HG03354 (cell line): ENCODE data around the gene MEX3D.

Experiments
- ATAC-seq: cut with Tn5 transposase; IDR thresholded peaks from one replicate; pipeline ENCODE4 v1.9.1; 2021; ENCODE audit warnings: mild to moderate bottlenecking; ENCODE audit not compliant: unreplicated experiment, poor library complexity, severe bottlenecking

The MEX3D gene

DNA sequence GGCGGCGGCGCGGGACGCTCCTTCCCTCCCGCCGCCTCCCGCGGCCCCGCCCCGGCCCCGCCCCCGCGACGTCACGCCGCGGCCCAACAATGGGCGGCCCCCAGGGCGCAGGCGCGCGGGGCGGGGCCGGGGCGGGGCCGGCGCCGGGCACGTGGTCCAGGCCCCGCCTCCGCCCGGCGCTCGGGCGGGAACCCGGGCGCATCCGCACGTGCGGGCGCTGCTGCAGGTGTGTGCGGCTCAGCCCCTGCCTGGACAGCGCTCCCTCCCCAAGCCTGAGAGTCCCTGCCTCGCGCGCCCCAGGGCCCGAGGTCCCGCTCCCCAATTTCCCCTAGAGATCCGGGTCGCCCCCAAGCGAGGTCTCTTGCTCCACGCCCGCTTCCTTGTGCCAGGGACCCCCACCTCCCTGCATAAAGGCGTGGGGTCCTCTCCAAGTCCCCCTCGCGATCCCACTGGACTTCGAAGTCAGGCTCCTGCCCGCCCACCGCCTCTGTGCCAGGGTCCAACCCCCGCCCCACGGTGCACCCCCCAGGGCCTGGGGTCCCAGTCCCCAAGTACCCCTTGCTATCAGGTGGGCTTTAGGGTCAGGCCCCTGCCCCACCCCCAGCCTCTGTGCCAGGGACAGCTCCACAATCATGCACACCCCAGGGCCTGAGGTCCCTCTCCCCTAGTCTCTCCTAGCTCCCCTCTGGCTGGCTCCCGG, at the start of gene MEX3D:
TSS of gene MEX3D (minus strand) at position 6 of the 700 bp plus-strand sequence. CDS start 267 bp downstream, outside the sequence.
- ATAC-seq, result peak; percentile 49

DNA sequence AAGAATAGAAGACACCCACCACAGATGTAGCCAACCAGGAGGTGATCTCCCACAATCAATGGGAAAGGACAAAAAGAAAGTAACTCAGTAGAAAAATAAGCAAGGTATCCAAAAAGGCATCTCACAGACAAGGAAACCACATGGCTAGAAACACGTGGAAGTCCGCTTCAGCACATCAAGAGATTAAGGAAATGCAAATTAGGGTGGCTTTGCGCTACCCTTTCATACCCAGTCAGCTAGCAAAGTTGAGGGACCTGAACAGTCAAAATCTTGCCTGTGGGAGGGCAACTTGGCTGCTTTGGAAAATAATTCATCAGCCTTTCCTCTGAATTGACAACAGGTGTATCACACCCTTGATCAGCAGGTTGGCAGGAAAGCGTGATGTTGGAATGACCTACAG, 48.8 kb upstream of the MEX3D start:
- no peak for ATAC-seq

DNA sequence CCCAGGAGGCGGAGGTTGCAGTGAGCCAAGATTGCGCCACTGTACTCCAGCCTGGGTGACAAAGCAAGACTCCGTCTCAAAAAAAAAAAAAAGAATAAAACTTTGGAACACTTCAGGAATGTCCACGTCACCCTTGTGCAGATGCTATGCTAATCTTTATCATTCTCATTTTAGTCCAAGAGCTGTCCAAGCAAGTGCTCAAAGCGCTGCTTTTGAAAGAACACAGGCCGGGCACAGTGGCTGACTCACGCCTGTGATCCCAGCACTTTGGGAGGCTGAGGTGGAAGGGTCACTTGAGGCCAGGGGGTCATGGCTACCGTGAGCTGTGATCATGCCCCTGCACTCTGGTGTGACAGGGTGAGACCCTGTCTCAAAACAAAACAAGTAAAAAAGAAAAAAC, 48.3 kb upstream of the MEX3D start:
- no peak for ATAC-seq

DNA sequence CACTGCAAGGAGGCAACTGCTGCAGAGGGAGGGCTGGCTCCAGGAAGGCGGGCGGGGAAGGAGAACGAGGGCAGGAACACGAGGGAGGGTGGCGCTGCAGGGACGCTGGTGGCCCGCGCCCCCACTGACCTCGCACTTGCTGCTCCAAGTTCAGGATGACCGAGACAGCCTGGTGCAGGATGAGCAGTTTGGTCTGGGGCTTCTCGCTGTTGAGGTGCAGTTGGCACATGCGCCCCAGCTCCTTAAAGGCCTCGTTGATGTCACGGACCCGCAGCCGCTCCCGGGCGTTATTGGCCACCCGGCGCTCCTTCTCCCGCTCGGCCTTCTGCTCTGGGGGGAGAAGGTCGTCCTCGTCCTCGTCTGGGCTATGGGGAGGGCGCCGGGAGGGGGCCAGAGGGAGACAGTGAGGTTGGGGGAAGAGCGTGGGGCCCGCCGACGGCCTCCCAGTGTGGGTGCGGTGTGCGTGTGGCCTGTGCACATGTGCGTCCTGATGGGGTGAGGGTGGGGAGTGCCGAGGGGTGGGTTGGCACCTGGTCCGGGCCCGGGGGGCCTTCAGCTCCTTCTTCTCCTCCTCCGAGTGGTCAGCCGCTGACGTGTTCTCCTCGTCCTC, 47.1 kb upstream of the MEX3D start:
- no peak for ATAC-seq

DNA sequence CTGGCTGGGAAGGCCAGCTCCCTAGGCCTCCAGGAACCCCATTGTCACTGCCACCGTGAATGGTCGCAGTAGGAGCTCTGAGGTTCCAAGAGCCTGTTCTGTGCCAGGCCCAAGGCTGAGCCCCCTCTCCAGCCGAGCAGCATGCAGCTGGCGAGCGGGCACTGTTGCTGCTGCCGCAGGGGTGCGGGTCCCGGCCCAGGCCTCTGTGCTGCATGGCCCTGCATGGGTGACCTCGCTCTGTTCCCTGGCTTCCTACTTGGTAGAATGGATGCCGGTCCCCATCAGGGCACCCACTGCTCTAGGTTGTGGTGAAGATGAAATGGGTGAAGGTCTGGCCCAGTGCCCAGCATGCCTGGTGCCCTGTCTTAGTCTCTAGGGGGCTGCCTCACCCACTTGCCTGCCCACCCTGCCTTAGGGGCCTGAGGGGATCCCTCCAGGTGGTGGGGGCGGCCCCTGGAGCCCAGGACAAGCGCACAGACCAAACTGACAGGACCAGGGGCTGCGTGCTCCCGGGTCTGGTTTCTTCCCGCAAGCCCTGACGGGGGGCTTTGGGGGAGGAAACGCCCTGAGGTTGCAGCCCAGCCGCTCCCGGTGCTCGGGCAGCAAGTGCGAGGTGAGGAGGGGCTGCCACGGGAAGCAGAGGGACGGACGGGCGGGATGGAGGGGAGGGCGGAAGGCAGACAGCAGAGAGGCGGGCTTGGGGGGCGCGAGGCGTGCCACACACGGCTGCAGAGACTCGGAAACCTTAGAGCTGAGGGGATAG, 45.9 kb upstream of the MEX3D start:
- ATAC-seq, result no peak

DNA sequence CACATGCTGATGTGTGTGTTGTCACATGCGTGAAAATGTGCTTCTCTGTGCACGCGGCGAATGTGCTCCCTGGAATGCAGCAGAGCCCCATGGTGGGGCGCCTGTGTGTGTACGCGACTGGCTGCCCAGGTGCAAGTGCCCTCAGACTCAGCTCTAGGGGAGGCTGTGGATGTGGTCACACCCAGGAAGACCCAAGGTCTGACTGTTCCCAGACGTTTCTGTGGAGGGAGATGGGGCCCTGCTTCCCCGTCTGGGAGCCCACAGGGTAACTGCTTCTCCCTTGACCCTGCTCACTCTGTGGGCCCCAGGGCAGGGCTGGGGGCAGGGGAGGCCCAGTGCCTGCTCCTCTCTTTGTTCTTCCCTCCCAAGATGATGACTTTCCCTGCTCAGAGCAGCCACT, 45.0 kb upstream of the MEX3D start:
- ATAC-seq, result no peak

DNA sequence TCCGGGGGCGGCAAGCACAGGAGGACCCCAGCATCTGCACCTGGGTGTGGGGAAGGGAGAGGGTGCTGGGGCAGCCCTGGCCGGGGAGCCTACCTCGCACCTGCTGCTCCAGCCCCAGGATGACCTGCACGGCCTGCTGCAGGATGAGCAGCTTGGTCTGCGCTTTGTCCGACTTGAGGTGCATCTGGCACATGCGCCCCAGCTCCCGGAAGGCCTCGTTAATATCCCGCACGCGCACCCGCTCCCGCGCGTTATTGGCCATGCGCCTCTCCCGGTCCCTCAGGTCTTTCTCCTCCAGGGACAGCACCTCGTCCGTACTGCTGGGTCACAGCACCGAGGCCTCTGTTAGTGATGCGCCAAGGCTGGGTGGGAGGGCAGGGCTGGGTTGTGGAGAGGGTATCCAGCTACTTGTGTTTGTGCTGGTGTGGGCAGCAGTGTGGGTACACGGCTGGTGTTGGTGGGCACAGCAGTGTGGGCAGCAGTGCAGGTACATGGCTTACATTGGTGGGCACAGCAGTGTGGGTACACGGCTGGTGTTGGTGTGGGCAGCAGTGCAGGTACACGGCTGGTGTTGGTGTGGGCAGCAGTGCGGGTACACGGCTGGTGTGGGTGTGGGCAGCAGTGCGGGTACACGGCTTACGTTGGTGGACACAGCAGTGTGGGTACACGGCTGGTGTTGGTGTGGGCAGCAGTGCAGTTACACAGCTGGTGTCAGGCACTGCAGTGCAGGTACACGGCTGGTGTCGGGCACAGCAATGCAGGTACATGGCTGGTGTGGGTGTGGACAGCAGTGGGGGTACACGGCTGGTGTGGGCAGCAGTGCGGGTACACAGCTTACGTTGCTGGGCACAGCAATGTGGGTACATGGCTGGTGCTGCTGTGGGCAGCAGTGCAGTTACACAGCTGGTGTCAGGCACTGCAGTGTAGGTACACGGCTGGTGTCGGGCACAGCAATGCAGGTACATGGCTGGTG, 44.3 kb upstream of the MEX3D start:
- no peak for ATAC-seq

DNA sequence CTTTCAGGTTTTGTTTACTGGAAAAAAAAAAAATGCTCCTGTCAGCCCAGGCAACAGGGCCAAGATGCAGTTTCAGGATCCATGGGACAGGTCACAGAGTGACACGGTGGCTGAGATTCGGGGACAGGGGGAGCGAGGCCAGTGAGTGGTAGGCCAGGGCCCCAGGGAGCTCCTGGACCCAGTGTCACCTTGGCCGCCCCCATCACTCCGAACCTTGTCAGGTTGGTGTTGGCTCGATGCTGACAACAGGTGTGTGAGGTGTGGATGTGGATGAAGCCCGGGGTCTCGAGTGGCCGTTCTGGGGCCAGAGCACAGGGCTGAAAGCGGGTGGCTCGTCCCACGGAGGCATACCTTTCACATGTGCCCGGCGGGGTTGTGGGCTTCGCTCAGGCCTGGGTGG, 43.2 kb upstream of the MEX3D start:
- ATAC-seq, result no peak

DNA sequence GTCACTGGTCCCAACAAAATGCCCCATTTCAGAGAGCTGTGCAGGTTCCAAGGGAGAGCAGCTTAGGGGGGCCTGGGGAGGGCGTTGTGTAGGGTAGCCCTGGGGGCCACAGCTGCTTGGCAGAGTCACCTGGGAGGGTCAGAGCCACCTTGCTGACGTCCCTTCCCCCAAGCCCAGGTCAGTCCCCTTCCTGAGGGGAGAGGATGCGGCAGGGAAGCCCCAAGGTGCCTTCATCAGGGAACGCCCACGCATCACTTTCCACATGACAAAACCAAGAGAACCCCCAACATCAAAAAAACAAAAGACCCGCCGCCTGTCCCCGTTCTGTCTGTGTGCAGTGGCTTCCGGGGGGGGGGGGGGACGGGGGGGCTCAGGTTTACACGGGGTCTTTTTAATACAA, 42.5 kb upstream of the MEX3D start:
- ATAC-seq, result no peak

DNA sequence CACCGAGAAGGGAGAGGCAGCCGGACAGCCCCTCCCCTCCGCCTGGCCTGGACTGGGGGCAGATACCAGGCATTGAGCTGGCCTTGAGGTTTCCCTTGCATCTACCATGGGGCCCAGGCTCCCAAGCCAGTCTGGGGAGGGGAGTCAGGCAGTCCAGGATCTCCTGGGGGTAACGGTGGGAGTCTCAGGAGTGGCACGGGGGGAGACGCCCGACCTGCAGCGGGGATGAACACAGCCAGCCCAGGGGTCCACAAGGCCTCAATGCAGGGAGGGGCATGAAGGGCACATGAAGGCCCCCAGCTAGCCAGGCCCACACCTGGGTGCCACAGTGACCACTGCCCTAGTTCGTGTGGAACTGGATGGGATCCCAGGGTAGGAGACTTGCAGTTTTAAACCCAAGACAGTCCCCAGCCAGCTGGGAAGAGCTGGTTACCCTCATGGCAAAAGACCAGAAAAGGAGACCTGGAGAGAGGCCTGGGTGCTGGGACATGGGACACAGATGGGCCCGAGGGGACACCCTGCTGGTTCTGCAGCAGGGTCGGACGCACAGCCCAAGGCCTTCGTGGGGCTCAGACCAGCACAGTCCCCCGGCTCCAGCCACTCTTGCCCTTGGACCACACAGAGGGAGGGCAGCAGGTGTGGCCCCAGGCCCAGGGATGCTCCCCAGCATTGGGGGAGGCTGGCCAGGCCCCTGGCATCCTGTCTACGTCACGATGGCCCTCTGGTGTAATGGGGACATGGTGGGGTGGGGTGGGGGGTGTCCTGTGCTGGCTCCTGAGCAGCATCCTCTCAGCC, 41.8 kb upstream of the MEX3D start:
- no peak for ATAC-seq

DNA sequence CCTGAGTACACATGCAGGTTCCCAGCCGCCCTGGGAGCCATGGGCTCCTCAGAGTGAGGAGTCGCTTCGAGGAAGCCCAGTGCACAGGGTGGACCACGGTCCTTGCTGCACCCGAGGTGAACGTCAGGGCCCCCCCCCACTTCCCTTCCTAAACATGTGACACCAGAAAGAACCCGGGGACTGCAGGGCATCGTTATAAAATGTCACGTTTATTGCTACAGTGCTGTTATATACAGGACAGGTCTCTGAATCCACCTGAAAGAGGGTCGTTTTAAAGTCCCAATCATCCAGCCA, 40.9 kb upstream of the MEX3D start:
- ATAC-seq, result no peak

DNA sequence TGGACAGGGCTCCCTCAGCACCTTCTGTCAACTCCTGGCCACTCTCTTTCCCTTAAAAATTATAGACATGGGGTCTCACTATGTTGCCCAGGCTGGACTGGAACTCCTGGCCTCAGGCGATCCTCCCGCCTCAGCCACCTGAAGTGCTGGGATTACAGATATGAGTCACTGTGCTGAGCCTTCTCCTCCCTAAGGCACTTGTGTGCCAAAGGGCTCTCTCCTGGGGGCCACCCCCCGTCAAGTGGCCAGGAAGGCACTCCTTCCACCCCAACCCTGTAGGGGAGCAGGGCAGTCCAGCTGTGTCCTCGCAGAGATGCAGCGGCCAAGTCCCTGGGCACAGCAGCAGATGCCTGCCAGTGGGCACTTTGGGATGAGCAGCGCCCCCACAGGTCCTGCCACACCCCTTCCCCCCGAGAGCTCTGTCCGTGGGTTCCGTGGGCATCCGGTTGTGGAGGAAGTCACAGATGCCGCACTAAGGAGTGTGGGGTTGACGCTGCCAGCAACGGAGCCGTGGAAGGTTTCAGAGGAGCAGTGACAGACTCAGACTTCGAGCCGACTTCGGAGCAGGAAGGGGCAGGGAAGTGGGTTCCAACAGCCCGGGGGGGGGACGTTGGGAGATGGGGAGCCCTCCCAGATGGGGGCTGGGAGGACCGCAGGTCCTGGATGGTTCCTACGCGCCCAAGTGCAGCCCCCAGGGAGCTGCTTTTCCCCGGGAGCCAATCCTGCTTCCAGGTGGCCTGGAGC, 40.4 kb upstream of the MEX3D start:
- ATAC-seq, result no peak

DNA sequence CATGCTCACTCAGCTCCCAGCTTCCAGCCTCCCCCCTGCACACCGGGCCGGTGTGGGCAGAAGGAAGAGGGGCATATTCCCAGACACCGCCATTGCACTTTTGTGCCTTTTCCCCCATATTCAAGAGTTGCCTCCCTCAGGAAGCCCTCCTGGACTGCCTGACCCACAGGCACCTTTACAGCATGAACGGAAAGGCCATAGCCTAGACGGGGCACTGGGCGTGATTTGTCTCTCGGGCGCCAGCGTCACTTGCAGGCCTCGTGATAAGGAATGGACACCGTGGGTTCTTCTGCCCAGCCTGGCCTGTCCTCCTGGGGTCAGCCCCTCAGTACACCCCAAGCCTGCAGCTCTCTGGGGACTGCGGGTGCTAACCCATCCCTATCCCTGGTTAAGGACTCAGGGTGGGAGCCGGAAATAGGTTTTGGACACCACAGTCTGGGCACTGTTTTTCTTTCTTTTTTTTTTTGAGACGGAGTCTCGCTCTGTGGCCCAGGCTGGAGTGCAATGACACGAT, 38.1 kb upstream of the MEX3D start:
- ATAC-seq, result no peak

DNA sequence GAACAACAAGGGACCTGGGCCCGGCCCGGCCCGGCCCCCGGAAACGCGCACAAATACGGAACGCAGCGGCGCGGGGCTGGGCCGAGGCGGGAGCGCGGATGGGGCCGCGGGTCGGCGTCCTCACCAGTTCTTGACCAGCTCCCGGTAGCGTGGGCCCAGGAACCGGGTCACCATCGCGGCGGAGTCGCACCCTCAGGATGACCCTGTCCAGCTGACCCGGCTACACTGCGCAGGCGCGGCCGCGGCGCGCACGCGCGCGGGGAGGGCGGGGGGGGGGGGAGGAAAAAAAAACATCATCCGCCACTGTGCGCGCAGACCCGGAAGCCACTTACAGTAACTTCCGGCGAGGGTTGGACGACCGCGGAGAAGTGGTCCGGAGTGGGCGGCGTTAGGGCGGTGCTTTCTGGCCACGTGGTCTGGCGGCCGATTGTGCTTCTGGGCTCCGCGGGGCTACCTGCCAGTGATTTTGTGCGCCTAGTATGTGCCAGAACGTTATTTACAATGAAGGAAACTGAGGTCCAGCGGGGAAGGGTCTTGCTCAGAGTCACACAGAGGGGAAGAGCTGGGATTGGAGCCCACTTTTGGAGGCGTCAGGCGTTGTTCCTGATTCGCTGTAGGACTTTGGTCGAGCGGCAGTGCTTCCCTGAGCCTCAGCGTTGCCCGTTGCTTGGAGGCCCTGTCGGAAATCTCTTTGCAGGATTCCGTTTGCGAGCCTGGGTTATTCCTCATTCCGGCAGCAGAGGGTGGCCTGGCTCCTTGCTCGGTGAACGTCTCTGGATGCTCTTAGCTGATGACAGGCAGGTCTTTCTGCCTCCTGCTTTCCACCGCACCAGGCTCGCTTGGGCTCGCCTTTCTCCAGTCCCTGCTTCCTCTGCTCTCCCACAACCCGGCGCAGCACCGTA, 37.4 kb upstream of the MEX3D start, which contains the start of gene UQCR11:
TSS of gene UQCR11 (minus strand) at position 227 of the 902 bp plus-strand sequence. CDS start at position 174, 53 bp downstream.
- peak; percentile 93 for ATAC-seq

DNA sequence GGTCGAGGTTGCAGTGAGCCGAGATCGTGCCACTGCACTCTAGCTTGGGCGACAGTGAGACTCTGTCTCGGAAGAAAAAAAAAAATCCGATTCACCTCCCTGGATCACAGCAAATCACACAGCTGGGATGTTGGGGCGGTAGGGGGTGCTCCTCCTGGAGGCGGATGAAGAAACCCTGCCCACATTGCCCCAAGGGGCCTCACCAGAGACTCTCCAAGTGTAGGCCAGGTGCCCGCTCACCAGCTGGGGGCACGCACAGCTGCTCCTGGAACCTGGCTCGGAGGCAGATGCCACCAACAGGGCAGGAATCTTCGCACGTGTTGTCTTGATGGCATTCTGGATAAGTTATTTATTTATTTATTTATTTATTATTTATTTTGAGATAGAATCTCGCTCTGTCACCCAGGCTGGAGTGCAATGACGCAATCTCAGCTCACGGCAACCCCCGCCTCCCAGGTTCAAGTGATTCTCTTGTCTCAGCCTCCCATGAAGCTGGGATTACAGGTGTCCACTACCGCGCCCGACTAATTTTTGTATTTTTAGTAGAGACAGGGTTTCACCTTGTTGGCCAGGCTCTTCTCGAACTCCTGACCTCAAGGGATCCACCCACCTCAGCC, 34.1 kb upstream of the MEX3D start:
- ATAC-seq, result no peak

DNA sequence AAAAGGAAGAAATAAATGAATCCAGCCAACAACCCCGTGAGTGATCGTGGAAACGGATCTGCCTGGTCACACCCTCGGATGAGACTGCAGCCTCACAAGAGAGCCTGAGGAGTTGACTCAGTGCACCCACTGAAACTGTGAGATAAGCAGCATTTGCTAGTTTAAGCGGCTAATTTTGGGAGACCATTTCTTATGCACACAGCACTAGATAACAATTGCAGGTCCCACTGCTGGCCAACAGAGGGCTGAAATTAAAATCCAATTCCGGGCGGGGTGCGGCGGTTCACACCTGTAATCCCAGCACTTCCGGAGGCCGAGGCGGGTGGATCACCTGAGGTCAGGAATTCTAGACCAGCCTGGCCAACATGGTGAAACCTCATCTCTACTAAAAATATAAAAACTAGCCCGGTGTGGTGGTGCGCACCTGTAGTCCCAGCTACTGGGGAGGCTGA, 33.5 kb upstream of the MEX3D start:
- ATAC-seq, result no peak

DNA sequence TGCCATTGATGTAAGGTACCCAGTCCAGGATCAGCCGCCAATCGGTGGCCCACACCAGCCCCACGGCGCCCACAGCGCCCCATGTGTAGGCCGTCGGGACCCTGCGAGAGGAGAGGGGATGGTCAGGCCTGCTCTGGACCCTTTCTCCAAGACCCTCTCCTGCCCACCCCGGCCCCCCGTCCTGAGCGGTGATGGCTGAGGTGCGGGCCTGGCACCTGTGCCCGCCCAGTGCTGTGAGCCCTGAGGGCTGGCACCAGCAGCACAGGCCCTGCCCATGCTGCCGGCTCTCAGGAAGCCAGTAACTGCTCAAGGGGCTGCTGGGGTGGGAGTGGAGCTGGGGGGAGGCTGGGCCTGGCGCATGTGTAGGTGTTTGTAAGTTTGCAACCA, 31.3 kb upstream of the MEX3D start:
- ATAC-seq, result no peak
